Osteocyte (in vitro differentiated cells): ENCODE results near the gene ZNF221. TPM values are rescaled to one million over a fixed set of nuclear protein-coding genes. Genes with fewer than 3 reads are reported as not detected.

Experiments
- DNase-seq: peaks from one replicate; pipeline ENCODE4 v3.0.0; 2021; ENCODE audit warnings: mixed read lengths; ENCODE audit not compliant: unreplicated experiment; ENCODE audit errors: extremely low spot score
- H3K27ac Mint-ChIP-seq: one replicate; pipeline ENCODE4 v1.8.0; 2021; ENCODE audit warnings: mild to moderate bottlenecking, mixed read lengths; ENCODE audit not compliant: unreplicated experiment
- H3K27me3 Mint-ChIP-seq: one replicate; pipeline ENCODE4 v1.8.0; 2021; ENCODE audit warnings: mixed read lengths; ENCODE audit not compliant: unreplicated experiment
- H3K36me3 Mint-ChIP-seq: one replicate; pipeline ENCODE4 v1.8.0; 2021; ENCODE audit warnings: mixed read lengths; ENCODE audit not compliant: unreplicated experiment
- H3K4me1 Mint-ChIP-seq: one replicate; pipeline ENCODE4 v1.8.0; 2021; ENCODE audit warnings: mixed read lengths; ENCODE audit not compliant: unreplicated experiment
- H3K4me3 Mint-ChIP-seq: one replicate; pipeline ENCODE4 v1.8.0; 2021; ENCODE audit warnings: mild to moderate bottlenecking, moderate library complexity, mixed read lengths; ENCODE audit not compliant: unreplicated experiment
- H3K9me3 Mint-ChIP-seq: one replicate; pipeline ENCODE4 v1.8.0; 2021; ENCODE audit warnings: mixed read lengths; ENCODE audit not compliant: unreplicated experiment
- CTCF ChIP-seq: fragments of 200-600 bp; sonication (generic); IDR thresholded peaks from 2 replicates; pipeline ENCODE4 v1.5.0; 2021; ENCODE audit warnings: antibody characterized with exemption, mild to moderate bottlenecking, moderate library complexity
- total RNA-seq: library from RNA; stranded (reverse); gene quantifications from 2 replicates; pipeline ENCODE4 v1.2.1, GENCODE V29; 2021

The ZNF221 gene
- total RNA-seq, 1 donor from 2014 or later: 11.4 TPM

- no peak for TF ChIP-seq CTCF
- H3K4me3 Mint-ChIP-seq: no peak overlapping the region
- no peak overlapping the region for H3K27ac Mint-ChIP-seq
- no peaks in the 10 kb centered on the region for H3K27me3 Mint-ChIP-seq
- DNase-seq: no peak
- no peaks in the 10 kb centered on the region for H3K4me1 Mint-ChIP-seq
- H3K36me3 Mint-ChIP-seq: peaks cover 86% of the 10 kb centered on the region
- peaks cover 19% of the 10 kb centered on the region for H3K9me3 Mint-ChIP-seq
Measured at GRCh38 chr19:43923875-43924274, 27.2 kb upstream of the ZNF221 start.

- Mint-ChIP-seq H3K4me1 (peaks cover 2% of the 10 kb centered on the region), H3K4me3 (no peak overlapping the region), H3K9me3 (peaks cover 6% of the 10 kb centered on the region), H3K27ac (no peak overlapping the region), H3K36me3 (peaks cover 77% of the 10 kb centered on the region), H3K27me3 (no peaks in the 10 kb centered on the region)
- DNase-seq: no peak
- no peak for TF ChIP-seq CTCF
Measured at GRCh38 chr19:43928820-43929219, 22.2 kb upstream of the ZNF221 start.

GRCh38 chr19:43934055-43934984 lies 16.7 kb upstream of the ZNF221 start:
- Mint-ChIP-seq H3K9me3 (no peaks in the 10 kb centered on the region), H3K36me3 (peaks cover 26% of the 10 kb centered on the region), H3K27ac (peak overlapping the region; percentile 97), H3K4me3 (peak overlapping the region; percentile 94), H3K4me1 (peaks cover 9% of the 10 kb centered on the region), H3K27me3 (no peaks in the 10 kb centered on the region)
- no peak for TF ChIP-seq CTCF
- no peak for DNase-seq

- peak; percentile 93 for DNase-seq
- peaks cover 5% of the 10 kb centered on the region for H3K9me3 Mint-ChIP-seq
- peak within 1 kb of the TSS; percentile 94 for H3K4me3 Mint-ChIP-seq
- H3K4me1 Mint-ChIP-seq: peaks cover 9% of the 10 kb centered on the region
- no peak for TF ChIP-seq CTCF
- H3K27me3 Mint-ChIP-seq: peaks cover 5% of the 10 kb centered on the region
- peak within 1 kb of the TSS; percentile 97 for H3K27ac Mint-ChIP-seq
- peaks cover 18% of the 10 kb centered on the region for H3K36me3 Mint-ChIP-seq
Measured at GRCh38 chr19:43934985-43935708, 15.9 kb upstream of the ZNF221 start, which contains the start of gene ZNF45. TSS of gene ZNF45 (minus strand) at chr19:43935282. CDS start at chr19:43922185, 13,097 bp downstream.

GRCh38 chr19:43936188-43936587 lies 14.8 kb upstream of the ZNF221 start:
- Mint-ChIP-seq H3K27ac (no peak overlapping the region), H3K4me3 (no peak overlapping the region), H3K27me3 (peaks cover 14% of the 10 kb centered on the region), H3K4me1 (peaks cover 9% of the 10 kb centered on the region), H3K36me3 (peaks cover 10% of the 10 kb centered on the region), H3K9me3 (peaks cover 7% of the 10 kb centered on the region)
- DNase-seq: no peak
- no peak for TF ChIP-seq CTCF
